NCI-H2196 treated with DMSO at 0.1 percent for 48 hours (cell line): Measurements from ENCODE around the gene TMEM117.
"Not testable (repeated sequence)": the region's sequence is repeated elsewhere in the genome, so short reads cannot be mapped to it uniquely, and the experiment has no call there.

Source experiments
- DNase-seq: peaks from one replicate; lab custom pipeline; 2025; ENCODE audit not compliant: unreplicated experiment; lab: John Stamatoyannopoulos, UW

The TMEM117 gene

GRCh38 chr12:44370982-44371381 lies 535.1 kb downstream of the TMEM117 start:
- DNase-seq = no peak

- DNase-seq = no peak
These were observed 536.4 kb downstream of the TMEM117 start for GRCh38 chr12:44372259-44372658.

- DNase-seq = no peak
These were observed 539.8 kb downstream of the TMEM117 start for GRCh38 chr12:44375694-44376093.

GRCh38 chr12:44377443-44378187 lies 541.7 kb downstream of the TMEM117 start:
- DNase-seq = no peak

- not testable (repeated sequence) for DNase-seq
These were observed 543.2 kb downstream of the TMEM117 start for GRCh38 chr12:44379113-44379512.

- DNase-seq = no peak
These were observed 544.0 kb downstream of the TMEM117 start for GRCh38 chr12:44379831-44380230.

GRCh38 chr12:44380861-44381260 lies 545.0 kb downstream of the TMEM117 start:
- DNase-seq = no peak

- DNase-seq = no peak
These were observed 545.5 kb downstream of the TMEM117 start for GRCh38 chr12:44381341-44381740.

GRCh38 chr12:44384136-44384535 lies 548.3 kb downstream of the TMEM117 start:
- no peak for DNase-seq

- no peak for DNase-seq
These were observed 550.1 kb downstream of the TMEM117 start for GRCh38 chr12:44385964-44386363.

- no peak for DNase-seq
These were observed 551.7 kb downstream of the TMEM117 start for GRCh38 chr12:44387581-44387980.

- DNase-seq = no peak
These were observed 553.2 kb downstream of the TMEM117 start for GRCh38 chr12:44389038-44389437.

GRCh38 chr12:44389896-44390295 lies 554.0 kb downstream of the TMEM117 start:
- DNase-seq = no peak

- DNase-seq = no peak
These were observed 561.8 kb downstream of the TMEM117 start for GRCh38 chr12:44397631-44398030.

- no peak for DNase-seq
These were observed 567.3 kb downstream of the TMEM117 start for GRCh38 chr12:44403185-44403584.

- DNase-seq = no peak
These were observed 569.4 kb downstream of the TMEM117 start for GRCh38 chr12:44405297-44405696.

- no peak for DNase-seq
These were observed 586.7 kb downstream of the TMEM117 start for GRCh38 chr12:44422559-44422958.

GRCh38 chr12:44428825-44429224 lies 592.9 kb downstream of the TMEM117 start:
- no peak for DNase-seq

GRCh38 chr12:44431647-44432343 lies 595.9 kb downstream of the TMEM117 start:
- DNase-seq = no peak

- DNase-seq = no peak
These were observed 597.8 kb downstream of the TMEM117 start for GRCh38 chr12:44433659-44434058.

GRCh38 chr12:44436756-44437155 lies 600.9 kb downstream of the TMEM117 start:
- no peak for DNase-seq
